Mesenchymal stem cell (in vitro differentiated cells and primary cell): ENCODE results near the gene THAP8.

Source experiments
- DNase-seq: peaks from one replicate; pipeline ENCODE4 v3.0.0-alpha.2; 2013
- H2AFZ ChIP-seq: one replicate; pipeline ENCODE4 v1.6.1; 2013; ENCODE audit warnings: low read depth, mild to moderate bottlenecking, control low read depth, inconsistent platforms, low read length, moderate library complexity
- H2AK5ac ChIP-seq: 2 replicates; pipeline ENCODE4 v1.6.1; 2013; ENCODE audit warnings: low read length, moderate library complexity, mild to moderate bottlenecking, inconsistent platforms; ENCODE audit not compliant: severe bottlenecking
- H2BK120ac ChIP-seq: one replicate; pipeline ENCODE4 v1.6.1; 2013; ENCODE audit warnings: low read depth, mild to moderate bottlenecking, inconsistent platforms, low read length, moderate library complexity
- H2BK12ac ChIP-seq, 2 experiments: one replicate each; pipeline ENCODE4 v1.6.1; 2013; ENCODE audit warnings: inconsistent platforms in 2 of 2, low read length in 2 of 2, mild to moderate bottlenecking in 2 of 2, moderate library complexity in 2 of 2, control low read depth in 1 of 2
- H2BK15ac ChIP-seq: one replicate; pipeline ENCODE4 v1.6.1; 2013; ENCODE audit warnings: mild to moderate bottlenecking, low read depth, inconsistent platforms; ENCODE audit not compliant: poor library complexity, severe bottlenecking
- H2BK5ac ChIP-seq: 2 replicates; pipeline ENCODE4 v1.6.1; 2013; ENCODE audit warnings: low read depth, mild to moderate bottlenecking, low read length, control low read depth, inconsistent platforms; ENCODE audit not compliant: poor library complexity, severe bottlenecking
- H3K14ac ChIP-seq, 2 experiments: one replicate each; pipeline ENCODE4 v1.6.1; 2013; ENCODE audit warnings: inconsistent platforms in 2 of 2, low read length in 2 of 2, control low read depth in 1 of 2, mild to moderate bottlenecking in 1 of 2, moderate library complexity in 1 of 2
- H3K18ac ChIP-seq, 2 experiments: one replicate each; pipeline ENCODE4 v1.6.1; 2013; ENCODE audit warnings: inconsistent platforms in 2 of 2, low read length in 2 of 2, control low read depth in 1 of 2, low read depth in 1 of 2, mild to moderate bottlenecking in 1 of 2
- H3K23ac ChIP-seq, 2 experiments: one replicate each; pipeline ENCODE4 v1.6.1; 2013; ENCODE audit warnings: inconsistent platforms in 2 of 2, low read length in 2 of 2, mild to moderate bottlenecking in 2 of 2, moderate library complexity in 2 of 2, control low read depth in 1 of 2
- H3K27ac ChIP-seq: 2 replicates; pipeline ENCODE4 v1.5.1; 2013; ENCODE audit warnings: mild to moderate bottlenecking, moderate library complexity, low read length, control low read depth, inconsistent platforms; ENCODE audit not compliant: poor library complexity, severe bottlenecking
- H3K27me3 ChIP-seq, 2 experiments: 2 replicates each; pipeline versions ENCODE4 v1.6.1 to v1.7.0; 2013; ENCODE audit warnings: low read length in 2 of 2, mild to moderate bottlenecking in 2 of 2, moderate library complexity in 2 of 2, control low read depth in 1 of 2, inconsistent platforms in 1 of 2; ENCODE audit not compliant: control insufficient read depth in 1 of 2, insufficient read depth in 1 of 2
- H3K36me3 ChIP-seq, 2 experiments: 2 replicates each; pipeline versions ENCODE4 v1.6.1 to v1.7.0; 2013; ENCODE audit warnings: low read length in 2 of 2, control low read depth in 1 of 2, inconsistent platforms in 1 of 2, low read depth in 1 of 2, mild to moderate bottlenecking in 1 of 2; ENCODE audit not compliant: insufficient read depth in 2 of 2, control insufficient read depth in 1 of 2
- H3K4ac ChIP-seq, 2 experiments: one replicate each; pipeline ENCODE4 v1.6.1; 2013; ENCODE audit warnings: inconsistent platforms in 2 of 2, low read length in 2 of 2, mild to moderate bottlenecking in 2 of 2, moderate library complexity in 2 of 2, control low read depth in 1 of 2, low read depth in 1 of 2
- H3K4me1 ChIP-seq: 2 replicates; pipeline ENCODE4 v1.6.1; 2013; ENCODE audit warnings: low read depth, low read length, control low read depth; ENCODE audit not compliant: control insufficient read depth, insufficient read depth
- H3K4me2 ChIP-seq: 2 replicates; pipeline ENCODE4 v1.6.1; 2013; ENCODE audit warnings: low read length, mild to moderate bottlenecking, inconsistent platforms; ENCODE audit not compliant: poor library complexity, severe bottlenecking
- H3K4me3 ChIP-seq, 2 experiments: 2 replicates each; pipeline versions ENCODE4 v1.5.1 to v1.7.0; 2013; ENCODE audit warnings: low read length in 2 of 2, mild to moderate bottlenecking in 2 of 2, control low read depth in 1 of 2, low read depth in 1 of 2; ENCODE audit not compliant: insufficient read depth in 1 of 2
- H3K79me1 ChIP-seq: replicated peaks from 2 replicates; pipeline ENCODE4 v1.6.1; 2013; ENCODE audit warnings: mild to moderate bottlenecking, control low read depth, low read length, inconsistent platforms; ENCODE audit not compliant: poor library complexity, severe bottlenecking
- H3K9ac ChIP-seq: 2 replicates; pipeline ENCODE4 v1.7.0; 2013; ENCODE audit warnings: mild to moderate bottlenecking, low read length, moderate library complexity
- H3K9me3 ChIP-seq: 2 replicates; pipeline ENCODE4 v1.7.0; 2013; ENCODE audit warnings: mild to moderate bottlenecking, low read length; ENCODE audit not compliant: control insufficient read depth
- H4K8ac ChIP-seq: one replicate; pipeline ENCODE4 v1.6.1; 2013; ENCODE audit warnings: inconsistent platforms, mild to moderate bottlenecking, low read length, moderate library complexity
- H4K91ac ChIP-seq: one replicate; pipeline ENCODE4 v1.6.1; 2013; ENCODE audit warnings: mild to moderate bottlenecking, low read length, inconsistent platforms
- WGBS: methylation state at CpG from one replicate; pipeline ENCODE4 v1.1.7; 2013; ENCODE audit warnings: mixed read lengths; 5-methylcytosine and 5-hydroxymethylcytosine counted together

The THAP8 gene

DNA sequence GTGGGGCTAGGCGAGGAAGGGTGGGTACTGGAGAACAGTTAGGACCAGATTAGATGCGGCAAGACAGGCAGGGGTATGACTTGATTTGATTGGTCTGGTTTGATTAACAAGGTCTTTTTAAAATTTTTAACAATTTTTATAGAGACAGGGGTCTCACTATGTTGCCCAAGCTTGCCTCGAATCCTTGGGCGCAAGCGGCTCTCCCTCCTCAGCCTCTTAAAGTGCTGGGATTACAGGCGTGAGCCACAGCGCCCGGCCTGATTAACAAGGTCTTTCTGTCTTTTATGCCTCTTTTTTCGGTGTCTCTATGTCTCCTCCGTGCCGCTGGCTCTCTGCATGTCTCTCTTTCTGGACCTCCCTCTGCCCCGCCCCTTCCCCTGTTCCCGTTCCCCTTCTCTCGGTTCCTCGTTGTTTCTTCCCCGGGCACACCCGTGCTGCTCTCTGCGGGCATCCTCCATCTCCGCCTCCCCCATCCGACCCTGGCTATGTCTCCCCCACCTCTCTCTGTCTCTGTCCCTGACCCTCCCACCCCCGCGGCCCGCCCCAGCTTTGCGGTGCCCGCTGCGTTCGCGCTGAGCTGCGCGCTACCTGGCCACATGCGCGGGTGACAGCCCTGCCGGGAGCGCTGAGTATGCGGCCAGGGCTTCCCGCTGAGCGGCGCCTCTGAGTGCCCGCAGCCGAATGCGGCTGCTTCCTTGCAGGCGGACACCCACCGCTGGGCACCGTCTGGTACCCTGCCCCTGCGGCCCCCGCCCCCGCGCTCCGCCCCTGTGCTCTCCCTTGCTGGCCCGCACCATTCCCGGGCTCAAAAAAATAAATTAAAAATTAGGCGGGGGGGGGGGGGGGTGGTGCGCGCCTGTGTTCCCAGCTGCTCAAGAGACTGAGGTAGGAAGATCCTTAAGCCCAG lies 67.2 kb downstream of the THAP8 start:
- Histone ChIP-seq H3K4ac (no peak overlapping the region), H3K4me2 (peak overlapping the region; percentile 83), H3K18ac (no peak overlapping the region), H3K4me3 (peak overlapping the region; percentile 40 to 51), H4K8ac (no peak overlapping the region), H3K27ac (no peak overlapping the region), H3K79me1 (no peaks in the 10 kb centered on the region), H3K36me3 (no peaks in the 10 kb centered on the region), H3K27me3 (peaks cover 50 to 61% of the 10 kb centered on the region in 2 experiments), H3K14ac (no peak overlapping the region), H2BK15ac (peak overlapping the region; percentile 30), H3K4me1 (peaks cover 8% of the 10 kb centered on the region), H4K91ac (no peak overlapping the region), H3K9me3 (peaks cover 3% of the 10 kb centered on the region), H2AK5ac (no peak overlapping the region), H3K9ac (no peak overlapping the region), H2BK12ac (no peak overlapping the region), H2AFZ (no peak overlapping the region), H3K23ac (peak overlapping the region in 1 of 2 experiments; percentile 29), H2BK5ac (no peak overlapping the region), H2BK120ac (no peak overlapping the region)
- WGBS: 12% methylated on average over 48 of the region's 54 CpGs
- DNase-seq: no peak

- 90% methylated on average over 5 of the region's 5 CpGs for WGBS
- Histone ChIP-seq H2BK5ac (no peak overlapping the region), H3K23ac (peak overlapping the region in 1 of 2 experiments; percentile 3), H2AK5ac (no peak overlapping the region), H2AFZ (no peak overlapping the region), H4K8ac (no peak overlapping the region), H3K18ac (no peak overlapping the region), H3K36me3 (no peaks in the 10 kb centered on the region), H2BK120ac (no peak overlapping the region), H3K14ac (no peak overlapping the region), H3K9ac (no peak overlapping the region), H3K9me3 (peaks cover 3% of the 10 kb centered on the region), H3K4me3 (no peak overlapping the region), H3K4me2 (no peak overlapping the region), H3K79me1 (no peaks in the 10 kb centered on the region), H2BK12ac (no peak overlapping the region), H3K27me3 (peaks cover 50 to 68% of the 10 kb centered on the region in 2 experiments), H4K91ac (no peak overlapping the region), H3K4me1 (peaks cover 8% of the 10 kb centered on the region), H2BK15ac (peak overlapping the region; percentile 30), H3K4ac (no peak overlapping the region), H3K27ac (no peak overlapping the region)
- no peak for DNase-seq
Observed at GRCh38 chr19:35986111-35986510, 68.0 kb downstream of the THAP8 start.
